ENCODE data around the gene SFRP5.

DNA sequence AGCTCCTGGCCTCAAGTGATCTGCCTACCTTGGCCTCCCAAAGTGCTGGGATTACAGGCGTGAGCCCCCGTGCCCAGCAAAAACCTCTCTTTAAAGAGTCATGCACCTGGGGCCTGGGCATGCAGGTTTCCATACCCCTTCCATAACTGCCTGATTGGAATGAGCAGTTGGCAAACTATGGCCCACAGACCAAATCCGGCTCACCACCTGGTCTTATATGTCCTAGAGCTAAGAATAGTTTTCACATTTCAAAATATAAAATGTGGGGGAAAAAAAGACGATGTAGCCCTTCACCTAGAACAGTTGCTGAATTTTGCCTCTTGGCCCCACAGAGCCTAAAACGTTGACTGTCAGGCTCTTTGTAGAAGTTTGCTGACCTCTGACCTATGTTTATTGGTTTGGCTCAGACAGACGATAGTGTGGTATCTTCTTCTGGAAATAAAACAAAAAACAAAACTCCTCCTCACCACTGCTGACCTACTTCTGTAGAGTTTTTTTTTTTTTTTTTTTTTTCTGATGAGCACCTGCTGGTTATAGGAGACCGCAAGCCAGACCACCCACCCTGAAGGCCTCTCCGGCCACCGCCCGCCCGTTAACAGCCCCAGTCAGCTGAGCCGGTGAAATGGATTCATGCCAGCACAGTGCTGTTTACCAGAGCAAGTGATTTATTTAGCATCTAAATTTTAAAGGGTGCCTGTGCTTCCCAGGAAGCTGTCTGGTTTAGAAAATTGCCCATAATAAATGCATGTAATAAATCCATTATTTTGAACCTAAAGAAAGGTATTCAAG is 33.5 kb upstream of the SFRP5 start:
- TF ChIP-seq, protein P1, sequence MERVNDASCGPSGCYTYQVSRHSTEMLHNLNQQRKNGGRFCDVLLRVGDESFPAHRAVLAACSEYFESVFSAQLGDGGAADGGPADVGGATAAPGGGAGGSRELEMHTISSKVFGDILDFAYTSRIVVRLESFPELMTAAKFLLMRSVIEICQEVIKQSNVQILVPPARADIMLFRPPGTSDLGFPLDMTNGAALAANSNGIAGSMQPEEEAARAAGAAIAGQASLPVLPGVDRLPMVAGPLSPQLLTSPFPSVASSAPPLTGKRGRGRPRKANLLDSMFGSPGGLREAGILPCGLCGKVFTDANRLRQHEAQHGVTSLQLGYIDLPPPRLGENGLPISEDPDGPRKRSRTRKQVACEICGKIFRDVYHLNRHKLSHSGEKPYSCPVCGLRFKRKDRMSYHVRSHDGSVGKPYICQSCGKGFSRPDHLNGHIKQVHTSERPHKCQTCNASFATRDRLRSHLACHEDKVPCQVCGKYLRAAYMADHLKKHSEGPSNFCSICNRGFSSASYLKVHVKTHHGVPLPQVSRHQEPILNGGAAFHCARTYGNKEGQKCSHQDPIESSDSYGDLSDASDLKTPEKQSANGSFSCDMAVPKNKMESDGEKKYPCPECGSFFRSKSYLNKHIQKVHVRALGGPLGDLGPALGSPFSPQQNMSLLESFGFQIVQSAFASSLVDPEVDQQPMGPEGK (CRISPR knock-in tag; IDR thresholded peaks at IDR 0.05; ENCODE audit: borderline replicate concordance), result no peak
- TF ChIP-seq RARB (CRISPR knock-in tag; IDR thresholded peaks at IDR 0.05) (no peak), ZFP3 (CRISPR knock-in tag; IDR thresholded peaks at IDR 0.05) (no peak)
